HG03060 (cell line): ENCODE measurements around the gene NACA.
A peak's percentile ranks its signal among the peaks of the same experiment; 100 is the strongest.

Experiments
- ATAC-seq: cut with Tn5 transposase; IDR thresholded peaks from one replicate; pipeline ENCODE4 v1.9.1; 2021; ENCODE audit warnings: low read depth, moderate number of reproducible peaks; ENCODE audit not compliant: unreplicated experiment

Gene NACA

DNA sequence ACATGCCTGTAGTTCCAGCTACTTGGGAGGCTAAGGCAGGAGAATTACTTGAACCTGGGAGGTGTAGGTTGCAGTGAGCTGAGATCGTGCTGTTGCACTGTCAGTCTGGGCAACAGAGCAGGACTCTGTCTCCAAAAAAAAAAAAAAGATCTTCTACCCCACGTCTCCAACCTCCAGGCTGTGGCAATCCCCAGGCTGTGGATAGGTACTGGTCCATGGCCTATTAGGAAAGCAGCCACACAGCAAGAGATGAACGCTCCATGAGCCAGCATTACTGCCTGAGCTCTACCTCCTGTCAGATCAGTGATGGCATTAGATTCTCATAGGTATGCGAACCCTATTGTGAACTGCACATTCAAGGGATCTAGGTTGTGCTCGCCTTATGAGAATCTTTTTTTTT is 30.9 kb downstream of the NACA start:
- ATAC-seq = no peak

DNA sequence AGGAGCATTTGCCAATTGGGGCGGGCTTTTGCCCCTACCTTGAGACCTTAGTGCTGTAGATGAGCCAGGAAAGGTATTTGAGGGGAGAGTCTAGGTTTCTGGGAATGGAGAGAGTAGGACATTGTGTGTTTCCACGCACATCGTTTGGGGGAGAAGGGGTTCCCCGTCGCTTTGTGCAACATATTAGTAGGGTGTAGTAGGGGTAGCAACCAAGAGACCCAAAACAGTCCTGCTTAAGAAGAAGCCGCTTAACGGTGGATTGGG is 36.3 kb downstream of the NACA start:
- no peak for ATAC-seq

DNA sequence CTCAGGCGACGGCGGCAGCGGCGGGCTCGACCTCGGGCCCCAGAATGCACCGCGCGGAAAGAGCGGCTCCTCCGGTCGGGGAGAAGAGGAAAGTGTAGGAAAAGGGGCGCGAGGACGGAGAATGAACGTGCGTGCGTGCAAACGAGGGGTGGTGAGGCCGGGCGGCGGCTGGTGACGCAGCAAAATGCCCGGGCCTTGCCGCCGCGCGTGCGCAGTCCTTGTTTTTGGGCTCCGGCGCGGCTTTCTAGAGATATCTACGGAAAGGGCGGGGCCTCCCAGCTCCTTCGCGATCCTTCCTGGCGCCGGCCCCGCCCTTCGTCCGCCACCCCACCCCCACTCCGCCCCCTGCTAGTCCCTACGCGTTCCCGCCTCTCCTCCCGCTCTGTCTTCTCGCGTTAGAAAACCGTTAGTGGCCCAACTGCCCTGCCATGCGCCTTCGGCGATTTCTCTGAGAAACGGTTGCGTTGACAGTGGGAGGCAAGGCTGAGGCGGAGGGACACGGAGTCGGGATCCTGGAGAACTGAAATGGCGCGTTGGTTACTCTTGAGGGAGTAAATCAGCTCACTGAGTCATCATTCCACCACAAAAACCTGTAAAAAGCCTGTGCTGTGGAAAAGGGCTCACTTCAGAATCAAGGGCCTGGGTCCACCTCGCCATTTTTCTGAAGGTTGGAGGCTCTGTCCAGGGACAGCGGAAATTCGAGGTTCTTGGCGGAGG is 36.8 kb downstream of the NACA start, which contains the start of gene PTGES3:
Gene PTGES3 (minus strand): TSS at position 156 of the 717 bp plus-strand sequence. CDS start 285 bp downstream, outside the sequence.
- ATAC-seq = peak; percentile 45

DNA sequence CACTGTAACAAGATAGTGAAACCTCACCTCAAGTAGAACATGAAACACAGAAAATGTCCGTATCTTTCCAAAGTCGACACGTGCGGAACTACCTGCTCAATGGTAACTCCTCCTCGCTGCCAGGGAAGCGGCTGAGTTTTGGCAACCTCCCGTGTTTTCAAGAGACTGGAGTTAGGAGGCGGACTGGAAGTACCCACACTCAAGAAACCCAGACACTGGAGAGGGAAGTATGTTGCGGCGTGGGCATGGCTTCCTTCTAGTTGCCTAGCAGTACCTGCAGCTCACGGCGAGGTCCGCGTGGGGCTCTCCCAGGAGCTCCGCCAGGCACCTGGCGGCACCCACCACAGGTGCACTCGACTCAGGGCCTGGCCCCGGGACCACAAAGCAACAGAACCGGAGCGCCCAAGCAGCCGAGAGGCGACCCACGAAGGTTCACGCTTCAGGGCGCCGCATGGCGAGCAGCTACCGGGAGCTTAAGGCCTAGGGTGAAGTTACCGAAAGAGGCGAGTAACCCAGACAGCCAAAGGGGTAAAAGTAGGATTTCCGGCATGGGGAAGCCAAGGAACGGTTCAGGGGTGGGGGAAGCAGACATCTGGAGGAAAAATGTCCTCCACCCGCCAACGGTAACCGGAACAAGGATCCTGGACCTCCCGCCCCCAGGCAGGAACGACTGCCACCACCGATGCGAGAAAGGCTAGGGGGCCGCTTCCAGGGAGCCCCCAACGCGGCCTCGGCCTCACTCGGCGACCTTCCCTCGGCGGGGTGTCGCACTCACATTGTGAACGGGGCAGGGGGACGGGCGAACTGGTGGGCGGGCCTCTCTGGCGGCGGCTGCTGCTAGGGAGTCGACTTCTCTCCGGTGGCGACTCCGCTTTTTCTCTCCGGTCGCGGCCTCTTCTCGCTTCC is 37.6 kb downstream of the NACA start:
- ATAC-seq = no peak

DNA sequence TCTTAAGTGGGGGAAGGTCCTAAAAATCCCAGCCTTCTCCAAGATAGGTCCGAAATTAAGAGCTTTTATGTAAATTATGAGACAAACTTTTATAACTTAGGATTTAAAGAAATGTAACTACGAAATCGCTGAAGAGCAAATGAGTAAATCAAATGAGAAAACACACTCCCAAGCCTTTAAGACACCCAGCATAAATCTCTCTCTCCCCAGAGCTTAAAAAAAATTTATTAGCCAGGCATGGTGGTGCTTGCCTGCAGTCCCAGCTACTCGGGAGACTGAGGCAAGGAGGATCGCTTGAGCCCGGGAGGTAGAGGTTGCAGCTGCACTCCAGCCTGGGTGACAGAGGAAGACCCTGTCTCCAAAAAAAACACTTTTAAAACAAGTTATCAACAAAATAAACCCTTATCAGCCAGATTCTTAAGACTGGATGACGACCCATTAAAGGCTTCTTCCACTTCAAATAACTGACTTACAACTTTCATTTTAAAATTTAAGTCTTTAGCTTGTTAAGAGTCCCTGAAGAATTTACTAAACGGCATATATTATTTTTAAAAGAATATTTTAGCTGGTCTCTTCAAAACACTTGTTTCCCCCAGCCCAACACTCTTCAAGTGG is 40.2 kb downstream of the NACA start:
- ATAC-seq = no peak

DNA sequence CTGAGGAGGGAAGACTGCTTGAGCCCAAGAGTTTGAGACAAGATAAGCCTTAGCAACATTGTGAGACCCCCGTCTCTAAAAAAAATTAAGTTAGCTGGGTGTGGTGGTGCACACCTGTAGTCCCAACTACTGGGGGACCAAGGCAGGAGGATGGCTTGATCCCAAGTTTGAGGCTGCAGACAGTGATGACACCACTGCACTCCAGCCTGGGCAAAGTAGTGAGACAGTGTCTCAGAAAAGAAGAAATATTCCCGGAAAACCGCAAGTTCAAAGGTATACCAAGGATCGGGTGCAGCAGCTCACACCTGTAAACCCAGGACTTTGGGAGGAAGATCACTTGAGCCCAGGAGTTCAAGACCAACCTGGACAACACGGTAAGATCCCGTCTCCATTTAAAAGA is 42.8 kb downstream of the NACA start:
- no peak for ATAC-seq

DNA sequence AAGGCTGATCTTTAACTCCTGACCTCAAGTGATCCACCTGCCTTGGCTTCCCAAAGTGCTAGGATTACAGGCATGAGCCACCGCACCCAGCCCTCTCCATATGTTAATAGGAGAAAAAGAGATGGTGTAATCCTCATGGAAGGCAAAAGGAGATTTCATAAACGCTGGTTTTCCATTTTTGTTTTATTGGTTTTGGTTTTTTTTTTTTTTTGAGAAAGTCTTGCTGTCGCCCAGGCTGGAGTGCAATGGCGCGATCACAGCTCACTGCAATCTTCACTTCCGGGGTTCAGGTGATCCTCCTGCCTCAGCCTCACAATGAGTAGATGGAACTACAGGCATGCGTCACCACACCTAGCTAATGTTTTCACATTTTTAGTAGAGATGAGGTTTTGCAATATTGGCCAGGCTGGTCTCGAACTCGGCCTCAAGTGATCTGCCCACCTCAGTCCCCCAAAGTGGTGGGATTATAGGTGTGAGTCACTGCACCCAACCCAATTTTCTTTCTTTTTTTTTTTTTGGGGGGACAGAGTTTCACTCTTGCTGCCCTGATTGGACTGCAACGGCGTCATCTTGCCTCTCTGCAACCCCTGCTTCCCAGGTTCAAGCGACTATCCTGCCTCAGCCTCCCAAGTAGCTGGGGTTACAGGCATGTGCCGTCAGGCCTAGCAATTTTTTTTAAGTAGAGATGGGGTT is 45.1 kb downstream of the NACA start:
- ATAC-seq = no peak

DNA sequence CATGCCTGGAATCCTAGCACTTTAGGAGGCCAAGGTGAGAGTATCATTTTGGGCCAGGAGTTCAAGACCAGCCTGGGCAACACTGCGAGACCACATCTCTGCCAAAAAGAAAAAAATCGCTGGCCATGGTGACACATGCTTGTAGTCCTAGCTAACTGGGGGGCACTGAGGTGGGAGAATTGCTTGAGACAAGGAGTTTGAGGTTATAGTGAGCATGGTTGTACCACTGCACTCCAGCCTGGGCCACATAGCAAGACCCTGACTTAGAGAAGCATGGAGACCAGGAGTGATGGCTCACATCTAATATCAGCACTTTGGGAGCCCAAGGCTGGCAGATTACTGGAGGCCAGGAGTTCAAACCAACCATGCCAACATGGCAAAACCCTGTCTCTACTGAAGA is 46.2 kb downstream of the NACA start:
- no peak for ATAC-seq

DNA sequence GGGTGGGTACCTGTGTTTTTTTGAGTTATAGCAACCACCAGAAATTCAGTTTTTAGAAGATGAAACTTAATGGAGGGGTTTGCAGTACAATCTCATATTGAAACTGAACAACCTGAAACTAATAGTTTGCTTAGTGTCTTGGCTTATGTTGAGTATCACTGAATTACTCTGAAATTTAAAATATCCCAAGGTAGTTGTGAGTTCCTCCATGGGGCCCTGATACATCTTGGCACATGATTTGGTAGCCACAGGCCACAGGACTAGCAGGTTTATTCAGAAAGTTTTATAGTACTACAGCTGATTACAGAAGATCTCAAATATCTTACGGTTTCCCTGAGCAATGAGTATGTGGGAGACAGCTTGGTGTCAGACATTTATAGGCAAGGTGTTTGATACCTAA is 47.4 kb downstream of the NACA start:
- no peak for ATAC-seq

DNA sequence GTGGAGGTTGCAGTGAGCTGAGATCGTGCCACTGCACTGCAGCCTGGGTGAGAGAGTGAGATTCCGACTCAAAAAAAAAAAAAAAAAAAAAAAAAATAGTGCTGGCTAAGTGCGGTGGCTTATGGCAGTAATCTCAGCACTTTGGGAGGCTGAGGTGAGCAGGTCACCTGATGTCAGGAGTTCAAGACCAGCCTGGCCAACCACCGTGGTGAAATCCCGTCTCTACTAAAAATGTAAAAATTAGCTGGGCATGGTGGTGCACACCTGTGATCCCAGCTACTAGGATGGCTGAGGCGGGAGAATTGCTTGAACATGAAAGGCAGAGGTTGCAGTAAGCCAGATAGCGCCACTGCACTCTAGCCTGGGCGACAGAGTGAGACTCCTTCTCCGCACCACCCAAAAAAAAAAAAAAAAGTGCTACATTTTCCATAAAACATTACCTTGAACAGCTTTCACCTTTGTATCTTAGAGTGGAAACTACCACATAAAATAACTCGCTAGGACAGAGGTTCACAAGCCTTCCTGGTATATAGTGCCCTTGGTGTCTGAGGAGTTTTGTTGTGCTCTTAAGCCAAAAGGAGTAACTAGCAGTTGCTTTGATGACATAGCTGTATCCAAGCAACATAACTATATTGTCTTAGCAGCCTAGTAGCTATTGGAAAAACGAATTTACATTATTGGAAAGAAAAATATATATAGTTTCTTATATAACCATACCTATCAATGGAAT is 48.1 kb downstream of the NACA start:
- ATAC-seq = no peak

DNA sequence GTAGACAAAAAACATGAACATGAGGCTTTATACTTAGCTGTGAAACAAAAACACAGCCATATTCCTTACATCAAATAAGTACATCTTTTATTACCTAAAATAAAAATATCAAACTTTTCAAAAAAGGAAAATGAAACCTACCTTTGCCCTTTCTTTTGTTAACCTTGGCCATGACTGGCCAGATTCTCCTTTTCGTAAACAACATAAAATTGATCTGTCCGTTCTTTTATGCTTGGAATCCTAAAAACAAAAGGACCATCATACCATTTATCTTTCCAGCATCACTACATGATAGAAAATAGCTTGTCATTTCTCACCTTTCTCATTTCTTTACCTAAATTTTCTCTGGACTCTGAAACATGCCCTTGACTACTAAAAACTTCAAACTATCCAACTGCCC is 53.5 kb downstream of the NACA start:
- no peak for ATAC-seq

DNA sequence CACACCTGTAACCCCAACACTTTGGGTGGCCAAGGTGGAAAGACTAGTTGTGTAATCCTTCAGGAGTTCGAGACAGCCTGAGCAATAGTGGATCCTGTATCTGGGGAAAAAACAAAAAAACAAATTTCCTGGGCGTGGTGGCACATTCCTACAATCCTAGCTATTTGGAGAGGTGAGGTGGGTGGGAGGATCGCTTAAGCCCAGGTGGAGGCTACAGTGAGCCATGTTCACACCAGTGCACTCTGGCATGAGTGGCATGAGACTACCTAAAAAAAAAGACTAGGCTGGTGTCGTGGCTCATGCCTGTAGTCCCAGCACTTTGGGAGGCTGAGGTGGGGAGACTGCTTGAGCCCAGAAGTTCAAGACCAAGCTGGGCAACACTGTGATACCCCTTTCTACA is 54.3 kb downstream of the NACA start:
- ATAC-seq = no peak

DNA sequence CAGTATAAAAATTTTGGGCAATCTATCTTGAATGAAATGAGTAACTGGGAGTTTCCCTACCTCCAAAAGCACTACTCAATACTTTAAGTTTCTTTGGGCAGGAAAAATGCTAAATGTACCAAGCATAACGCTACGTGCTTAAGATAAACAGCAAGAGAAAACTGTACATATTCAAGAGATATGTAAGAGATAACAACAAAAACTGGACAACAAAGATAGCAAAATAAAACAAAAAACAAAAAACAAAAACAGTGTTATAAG is 57.0 kb downstream of the NACA start:
- no peak for ATAC-seq
